Purkinje cell (primary cell): ENCODE results near the gene NAV2. TPM values are rescaled to one million over a fixed set of nuclear protein-coding genes. Genes with fewer than 3 reads are reported as not detected.

Source experiments
- polyA plus RNA-seq: library from polyadenylated mRNA; unstranded; fragments of >200 nt; fragmentation: Nextera tagmentation; gene quantifications from 2 replicates; pipeline ENCODE4 v1.2.1, GENCODE V29; 2014

Gene NAV2, protein sequence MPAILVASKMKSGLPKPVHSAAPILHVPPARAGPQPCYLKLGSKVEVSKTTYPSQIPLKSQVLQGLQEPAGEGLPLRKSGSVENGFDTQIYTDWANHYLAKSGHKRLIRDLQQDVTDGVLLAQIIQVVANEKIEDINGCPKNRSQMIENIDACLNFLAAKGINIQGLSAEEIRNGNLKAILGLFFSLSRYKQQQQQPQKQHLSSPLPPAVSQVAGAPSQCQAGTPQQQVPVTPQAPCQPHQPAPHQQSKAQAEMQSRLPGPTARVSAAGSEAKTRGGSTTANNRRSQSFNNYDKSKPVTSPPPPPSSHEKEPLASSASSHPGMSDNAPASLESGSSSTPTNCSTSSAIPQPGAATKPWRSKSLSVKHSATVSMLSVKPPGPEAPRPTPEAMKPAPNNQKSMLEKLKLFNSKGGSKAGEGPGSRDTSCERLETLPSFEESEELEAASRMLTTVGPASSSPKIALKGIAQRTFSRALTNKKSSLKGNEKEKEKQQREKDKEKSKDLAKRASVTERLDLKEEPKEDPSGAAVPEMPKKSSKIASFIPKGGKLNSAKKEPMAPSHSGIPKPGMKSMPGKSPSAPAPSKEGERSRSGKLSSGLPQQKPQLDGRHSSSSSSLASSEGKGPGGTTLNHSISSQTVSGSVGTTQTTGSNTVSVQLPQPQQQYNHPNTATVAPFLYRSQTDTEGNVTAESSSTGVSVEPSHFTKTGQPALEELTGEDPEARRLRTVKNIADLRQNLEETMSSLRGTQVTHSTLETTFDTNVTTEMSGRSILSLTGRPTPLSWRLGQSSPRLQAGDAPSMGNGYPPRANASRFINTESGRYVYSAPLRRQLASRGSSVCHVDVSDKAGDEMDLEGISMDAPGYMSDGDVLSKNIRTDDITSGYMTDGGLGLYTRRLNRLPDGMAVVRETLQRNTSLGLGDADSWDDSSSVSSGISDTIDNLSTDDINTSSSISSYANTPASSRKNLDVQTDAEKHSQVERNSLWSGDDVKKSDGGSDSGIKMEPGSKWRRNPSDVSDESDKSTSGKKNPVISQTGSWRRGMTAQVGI (N-terminal part only)
- 0.36 and 0.90 TPM in 2 replicates for polyA plus RNA-seq

DNA sequence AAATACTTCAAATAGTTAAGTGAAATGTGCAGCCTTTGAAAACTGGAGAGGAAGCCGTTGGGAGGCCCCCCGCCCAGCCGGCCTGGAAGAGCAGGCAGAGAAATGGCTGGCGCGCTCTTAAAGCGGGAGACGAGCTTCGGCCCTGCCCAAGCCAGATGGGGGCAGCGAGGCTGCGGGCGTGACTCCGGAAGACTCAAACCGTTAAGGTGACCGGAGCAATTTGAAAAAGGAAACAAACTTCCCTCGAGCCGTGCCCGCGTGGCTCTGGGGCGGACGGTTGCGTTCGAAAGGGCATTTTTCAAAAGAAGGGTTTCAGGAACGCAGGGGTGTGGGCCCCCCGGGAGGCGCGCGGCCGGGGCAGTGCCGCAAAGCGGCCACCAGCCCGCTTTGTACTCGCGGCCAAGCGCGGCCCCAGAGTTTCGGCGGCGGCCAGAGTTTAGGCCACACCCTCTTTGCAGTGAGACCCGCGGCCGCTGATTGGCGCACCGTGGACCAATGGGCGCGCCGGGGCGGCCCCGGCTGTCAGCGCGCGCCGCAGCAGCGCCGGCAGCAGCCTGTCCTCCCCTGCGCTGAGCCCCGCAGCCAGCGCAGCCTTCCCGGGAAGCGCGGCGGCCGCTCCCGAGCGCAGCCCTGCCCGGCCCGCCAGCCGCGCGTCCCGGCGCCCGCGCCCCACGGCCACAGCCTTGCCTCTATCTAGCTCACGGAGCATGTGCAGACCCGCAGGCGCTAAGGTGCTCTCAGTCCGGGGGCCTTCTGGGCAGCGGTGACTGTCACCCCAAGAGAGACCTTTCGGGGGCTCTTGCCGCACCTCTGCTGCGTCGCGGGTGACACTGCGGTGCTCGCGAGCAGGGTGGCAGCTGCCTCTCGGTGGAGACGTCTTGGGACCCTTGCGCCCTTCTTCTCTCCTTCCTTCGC, at the start of gene NAV2:
Gene NAV2 (plus strand): TSS at position 557 of the 915 bp plus-strand sequence. CDS start 859 bp downstream, outside the sequence.

DNA sequence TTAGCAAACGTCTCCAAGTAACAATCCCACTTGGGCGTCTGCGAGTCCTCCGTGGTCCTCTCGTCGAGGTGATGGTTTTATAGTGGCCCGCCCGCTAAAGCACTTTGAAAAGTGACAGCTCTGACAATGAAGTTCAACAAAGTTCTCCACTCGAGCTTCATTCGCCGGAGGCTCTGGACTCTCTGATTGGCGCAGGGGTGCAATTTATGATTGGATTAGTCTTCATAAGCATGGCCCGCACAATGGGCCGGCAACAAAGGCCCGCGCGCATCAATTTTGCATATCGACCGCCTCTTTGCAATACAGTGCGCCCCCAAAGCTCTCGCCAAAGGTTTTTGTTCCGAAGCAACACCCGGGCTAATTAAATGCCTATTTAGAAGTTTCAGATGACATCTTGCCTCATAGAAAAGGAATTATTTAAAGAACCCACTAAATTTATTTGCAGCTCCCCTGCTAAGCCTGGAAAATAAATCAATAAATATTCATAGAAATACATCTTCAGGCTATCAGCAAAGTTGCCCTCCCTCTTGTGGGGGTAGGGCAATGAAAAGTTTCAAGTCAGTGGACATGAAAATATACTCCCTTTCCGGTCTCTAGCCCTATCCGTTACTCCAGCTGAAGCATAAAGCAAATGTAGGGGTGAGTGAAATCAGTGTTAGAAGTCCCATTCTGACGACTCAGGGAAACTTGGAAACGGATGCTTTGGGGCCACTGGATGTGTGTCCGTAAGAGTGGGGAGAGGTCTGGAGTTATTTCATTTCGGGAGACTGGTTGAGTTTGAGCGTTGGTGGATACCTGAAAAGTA, 448.0 kb downstream of the NAV2 start, which contains the start of gene DBX1:
Gene DBX1 (minus strand): TSS at position 51 of the 805 bp plus-strand sequence. CDS start 151 bp downstream, outside the sequence.

